Measurements from ENCODE around the gene GRWD1. TPM values are rescaled to one million over a fixed set of nuclear protein-coding genes. Genes with fewer than 3 reads are reported as not detected.

Gene GRWD1
- total and polyA plus RNA-seq, 10 donors: 5.5 to 34.5 (median 25.4) TPM

DNA sequence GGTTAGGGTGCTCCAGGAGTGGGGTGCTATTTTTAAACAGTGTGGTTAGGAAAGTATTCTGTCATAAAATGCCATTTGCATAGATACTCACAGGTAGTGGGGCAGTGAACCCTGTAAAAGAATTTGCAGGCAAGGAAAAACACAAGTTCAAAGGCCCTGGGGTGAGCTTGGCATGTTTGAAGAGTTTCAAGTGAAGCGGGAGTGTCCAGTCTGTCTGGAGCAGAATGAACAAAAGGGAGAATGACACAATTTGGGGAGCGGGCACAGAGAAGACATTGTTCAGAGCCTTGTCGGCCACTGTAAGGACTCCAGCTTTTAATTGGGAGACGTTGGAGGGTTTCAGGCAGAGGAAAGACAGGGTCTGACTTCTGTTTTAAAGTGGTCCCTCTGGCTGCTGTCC is 2.8 kb downstream of the GRWD1 start:
- H3K4me1 ChIP-seq: peaks cover 10 to 46% (median 33%) of the 10 kb centered on the region in 6 donors
- no peaks in the 10 kb centered on the region for H3K9me3 ChIP-seq
- intact Hi-C loops (cut with DNase I; ENCODE audit: low total_unique reads): no loop called here
- no peak overlapping the region for H3K27ac ChIP-seq
- 91 to 98% (median 96%) methylated on average over 4 of the region's 4 CpGs for WGBS, 5 donors
- TF ChIP-seq, protein P1, sequence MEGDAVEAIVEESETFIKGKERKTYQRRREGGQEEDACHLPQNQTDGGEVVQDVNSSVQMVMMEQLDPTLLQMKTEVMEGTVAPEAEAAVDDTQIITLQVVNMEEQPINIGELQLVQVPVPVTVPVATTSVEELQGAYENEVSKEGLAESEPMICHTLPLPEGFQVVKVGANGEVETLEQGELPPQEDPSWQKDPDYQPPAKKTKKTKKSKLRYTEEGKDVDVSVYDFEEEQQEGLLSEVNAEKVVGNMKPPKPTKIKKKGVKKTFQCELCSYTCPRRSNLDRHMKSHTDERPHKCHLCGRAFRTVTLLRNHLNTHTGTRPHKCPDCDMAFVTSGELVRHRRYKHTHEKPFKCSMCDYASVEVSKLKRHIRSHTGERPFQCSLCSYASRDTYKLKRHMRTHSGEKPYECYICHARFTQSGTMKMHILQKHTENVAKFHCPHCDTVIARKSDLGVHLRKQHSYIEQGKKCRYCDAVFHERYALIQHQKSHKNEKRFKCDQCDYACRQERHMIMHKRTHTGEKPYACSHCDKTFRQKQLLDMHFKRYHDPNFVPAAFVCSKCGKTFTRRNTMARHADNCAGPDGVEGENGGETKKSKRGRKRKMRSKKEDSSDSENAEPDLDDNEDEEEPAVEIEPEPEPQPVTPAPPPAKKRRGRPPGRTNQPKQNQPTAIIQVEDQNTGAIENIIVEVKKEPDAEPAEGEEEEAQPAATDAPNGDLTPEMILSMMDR (IDR thresholded peaks at IDR 0.05 in 8 of 11, conservative IDR thresholded peaks at IDR 0.05 in 3 of 11): no peak
- no peak for DNase-seq
- H3K27me3 ChIP-seq (replicated peaks in 1 of 7): peaks cover 0 to 14% (median 10%) of the 10 kb centered on the region in 7 donors
- no peak overlapping the region for H3K4me3 ChIP-seq
- H3K36me3 ChIP-seq: peaks cover 8 to 71% (median 64%) of the 10 kb centered on the region in 6 donors

DNA sequence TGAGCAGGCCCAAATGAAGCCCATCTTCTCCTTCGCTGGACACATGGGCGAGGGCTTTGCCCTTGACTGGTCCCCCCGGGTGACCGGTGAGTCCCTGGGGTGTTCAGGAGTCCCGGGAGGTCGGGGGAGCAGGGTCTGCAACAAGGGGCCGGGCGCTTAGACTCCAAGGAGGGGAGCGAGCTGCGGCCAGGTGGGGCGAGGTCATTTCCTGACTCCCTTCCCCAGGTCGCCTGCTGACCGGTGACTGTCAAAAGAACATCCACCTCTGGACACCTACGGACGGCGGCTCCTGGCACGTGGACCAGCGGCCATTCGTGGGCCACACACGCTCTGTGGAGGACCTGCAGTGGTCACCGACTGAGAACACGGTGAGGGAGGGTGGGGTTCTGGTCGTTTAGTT is 4.7 kb downstream of the GRWD1 start:
- DNase-seq: no peak

DNA sequence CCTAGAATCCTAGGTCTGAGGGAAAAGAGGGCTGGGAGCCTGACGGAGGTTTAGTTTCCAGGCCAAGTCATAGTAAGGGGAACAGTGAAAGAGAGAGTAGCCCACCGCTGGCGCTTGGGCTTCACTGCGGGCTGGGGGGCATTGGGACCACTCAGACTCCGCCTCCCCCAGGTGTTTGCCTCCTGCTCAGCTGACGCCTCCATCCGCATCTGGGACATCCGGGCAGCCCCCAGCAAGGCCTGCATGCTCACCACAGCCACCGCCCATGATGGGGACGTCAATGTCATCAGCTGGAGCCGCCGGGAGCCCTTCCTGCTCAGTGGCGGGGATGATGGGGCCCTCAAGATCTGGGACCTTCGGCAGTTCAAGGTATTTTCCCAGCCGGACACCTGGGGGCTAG is 5.1 kb downstream of the GRWD1 start:
- TF ChIP-seq POLR2A (IDR thresholded peaks at IDR 0.05) (no peak), POLR2AphosphoS5 (IDR thresholded peaks at IDR 0.05) (no peak)
- TF ChIP-seq, protein P1 (IDR thresholded peaks at IDR 0.05 in 8 of 11, conservative IDR thresholded peaks at IDR 0.05 in 3 of 11): no peak
- 87 to 97% (median 96%) methylated on average over 9 to 15 of the region's 15 CpGs for WGBS, 5 donors
- H3K36me3 ChIP-seq: peaks cover 8 to 94% (median 83%) of the 10 kb centered on the region in 6 donors
- no peaks in the 10 kb centered on the region for H3K9me3 ChIP-seq
- intact Hi-C loops (cut with DNase I; ENCODE audit: low total_unique reads): no loop called here
- H3K4me3 ChIP-seq: no peak overlapping the region
- no peaks in the 10 kb centered on the region for H3K27me3 ChIP-seq (replicated peaks in 1 of 7)
- no peak overlapping the region for H3K27ac ChIP-seq
- peaks cover 0 to 27% (median 13%) of the 10 kb centered on the region in 6 donors for H3K4me1 ChIP-seq
- no peak for DNase-seq

More for the DNA sequence above, 4.7 kb downstream of the GRWD1 start:
- H3K4me3 ChIP-seq: no peak overlapping the region
- H3K27me3 ChIP-seq (replicated peaks in 1 of 7): no peaks in the 10 kb centered on the region
- intact Hi-C loops (cut with DNase I; ENCODE audit: low total_unique reads): no loop called here
- TF ChIP-seq, protein P1 (IDR thresholded peaks at IDR 0.05 in 8 of 11, conservative IDR thresholded peaks at IDR 0.05 in 3 of 11): no peak
- no peak for TF ChIP-seq POLR2AphosphoS5 (IDR thresholded peaks at IDR 0.05)
- no peak for TF ChIP-seq POLR2A (IDR thresholded peaks at IDR 0.05)
- no peak overlapping the region for H3K27ac ChIP-seq
- peaks cover 8 to 90% (median 79%) of the 10 kb centered on the region in 6 donors for H3K36me3 ChIP-seq
- H3K4me1 ChIP-seq: peaks cover 0 to 27% (median 14%) of the 10 kb centered on the region in 6 donors
- no peaks in the 10 kb centered on the region for H3K9me3 ChIP-seq
- WGBS, 5 donors: 93 to 96% (median 94%) methylated on average over 23 of the region's 23 CpGs

DNA sequence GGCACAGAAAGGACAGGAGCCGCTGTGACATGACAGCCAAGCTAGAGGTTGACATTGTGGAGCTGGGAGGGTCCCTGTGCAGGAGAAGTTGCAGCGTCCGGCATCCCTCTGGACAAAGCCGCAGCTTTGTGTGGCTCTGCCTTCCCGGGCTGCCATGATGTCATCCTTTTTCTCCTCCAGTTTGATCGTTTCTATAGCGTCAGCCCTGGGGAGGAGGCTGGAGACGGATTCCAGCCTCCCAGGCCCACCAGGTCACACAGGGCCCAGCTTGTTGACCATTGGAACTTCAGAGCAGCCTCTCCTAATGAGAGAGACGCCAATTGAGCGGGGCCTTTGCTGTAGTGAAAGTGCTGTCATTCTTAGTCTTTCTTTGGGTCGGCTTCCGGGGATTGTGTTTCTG is 5.8 kb downstream of the GRWD1 start:
- peaks cover 8 to 100% (median 90%) of the 10 kb centered on the region in 6 donors for H3K36me3 ChIP-seq
- peaks cover 0 to 19% (median 6%) of the 10 kb centered on the region in 6 donors for H3K4me1 ChIP-seq
- H3K27ac ChIP-seq: no peak overlapping the region
- TF ChIP-seq POLR2A (IDR thresholded peaks at IDR 0.05) (no peak), POLR2AphosphoS5 (IDR thresholded peaks at IDR 0.05) (no peak)
- TF ChIP-seq, protein P1 (IDR thresholded peaks at IDR 0.05 in 8 of 11, conservative IDR thresholded peaks at IDR 0.05 in 3 of 11): no peak
- H3K4me3 ChIP-seq: no peak overlapping the region
- intact Hi-C loops (cut with DNase I; ENCODE audit: low total_unique reads): no loop called here
- no peaks in the 10 kb centered on the region for H3K27me3 ChIP-seq (replicated peaks in 1 of 7)
- no peak for DNase-seq
- WGBS, 5 donors: 92 to 94% (median 93%) methylated on average over 12 of the region's 12 CpGs
- H3K9me3 ChIP-seq: no peaks in the 10 kb centered on the region
